ENCODE data around the gene ROGDI.

- TF ChIP-seq, protein P1, sequence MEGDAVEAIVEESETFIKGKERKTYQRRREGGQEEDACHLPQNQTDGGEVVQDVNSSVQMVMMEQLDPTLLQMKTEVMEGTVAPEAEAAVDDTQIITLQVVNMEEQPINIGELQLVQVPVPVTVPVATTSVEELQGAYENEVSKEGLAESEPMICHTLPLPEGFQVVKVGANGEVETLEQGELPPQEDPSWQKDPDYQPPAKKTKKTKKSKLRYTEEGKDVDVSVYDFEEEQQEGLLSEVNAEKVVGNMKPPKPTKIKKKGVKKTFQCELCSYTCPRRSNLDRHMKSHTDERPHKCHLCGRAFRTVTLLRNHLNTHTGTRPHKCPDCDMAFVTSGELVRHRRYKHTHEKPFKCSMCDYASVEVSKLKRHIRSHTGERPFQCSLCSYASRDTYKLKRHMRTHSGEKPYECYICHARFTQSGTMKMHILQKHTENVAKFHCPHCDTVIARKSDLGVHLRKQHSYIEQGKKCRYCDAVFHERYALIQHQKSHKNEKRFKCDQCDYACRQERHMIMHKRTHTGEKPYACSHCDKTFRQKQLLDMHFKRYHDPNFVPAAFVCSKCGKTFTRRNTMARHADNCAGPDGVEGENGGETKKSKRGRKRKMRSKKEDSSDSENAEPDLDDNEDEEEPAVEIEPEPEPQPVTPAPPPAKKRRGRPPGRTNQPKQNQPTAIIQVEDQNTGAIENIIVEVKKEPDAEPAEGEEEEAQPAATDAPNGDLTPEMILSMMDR (IDR thresholded peaks at IDR 0.05): no peak
- TF ChIP-seq POLR2A (IDR thresholded peaks at IDR 0.05): no peak
Observed at GRCh38 chr16:4775005-4775404, 27.4 kb downstream of the ROGDI start.

All from suprapubic skin (tissue), 3 donors.